ENCODE data around the gene ROBO4. TPM values are rescaled to one million over a fixed set of nuclear protein-coding genes. Genes with fewer than 3 reads are reported as not detected.

The ROBO4 gene
- total RNA-seq, 1 experiment from 2014 or later: 10.6 TPM

DNA sequence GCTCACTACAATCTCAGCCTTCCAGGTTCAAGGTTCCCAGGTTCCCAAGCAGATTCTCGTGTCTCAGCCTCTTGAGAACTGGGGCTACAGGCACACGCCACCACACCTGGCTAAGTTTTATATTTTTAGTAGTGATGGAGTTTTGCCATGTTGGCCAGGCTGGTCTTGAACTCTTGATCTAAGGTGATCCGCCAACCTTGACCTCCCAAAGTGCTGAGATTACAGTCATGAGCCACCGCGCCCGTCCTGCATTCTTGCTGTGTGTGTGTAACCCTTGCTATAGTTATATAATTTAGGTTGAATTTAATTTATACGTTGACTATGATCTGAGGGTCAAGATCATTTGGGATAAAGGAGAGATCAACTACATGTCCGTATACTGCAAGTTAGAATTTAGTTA, 61.7 kb downstream of the ROBO4 start:
- peaks cover 5% of the 10 kb centered on the region for H3K36me3 Mint-ChIP-seq (ENCODE audit: insufficient read depth, unreplicated experiment)
- no peak for DNase-seq (ENCODE audit: unreplicated experiment)
- H3K27me3 Mint-ChIP-seq (ENCODE audit: insufficient read depth, unreplicated experiment): peaks cover 11% of the 10 kb centered on the region

GRCh38 chr11:124834526-124835180, 63.0 kb downstream of the ROBO4 start:
- POLR2A ChIA-PET: interaction anchor here (0.7 to 3.3 kb wide), 2 partner anchors 33 to 1181 kb away, joined by 3 to 19 read pairs; no protein-coding TSS in a partner anchor
- Mint-ChIP-seq H3K27ac (ENCODE audit: low read depth, unreplicated experiment) (no peak overlapping the region), H3K4me1 (ENCODE audit: insufficient read depth, unreplicated experiment) (peaks cover 4% of the 10 kb centered on the region), H3K36me3 (ENCODE audit: insufficient read depth, unreplicated experiment) (peaks cover 5% of the 10 kb centered on the region), H3K4me3 (ENCODE audit: unreplicated experiment) (no peak overlapping the region), H3K27me3 (ENCODE audit: insufficient read depth, unreplicated experiment) (no peaks in the 10 kb centered on the region), H3K9me3 (ENCODE audit: unreplicated experiment) (no peaks in the 10 kb centered on the region)
- no peak for TF ChIP-seq CTCF (IDR thresholded peaks at IDR 0.05; ENCODE audit: unreplicated experiment)
- CTCF ChIA-PET: interaction anchor here (0.6 to 9.6 kb wide), 12 partner anchors 27 to 1232 kb away, joined by 3 to 201 read pairs (median 4); partner anchors contain the start of genes ESAM and MSANTD2
- no peak for DNase-seq (ENCODE audit: unreplicated experiment)
- no TSS peak for BruUV-seq (replicated peaks)
- intact Hi-C loops (cut with micrococcal nuclease): loop anchor here (10.0 kb wide), 1 partner anchor 430 kb away; no protein-coding TSS in a partner anchor

More for the DNA sequence above, 61.7 kb downstream of the ROBO4 start:
- CTCF ChIA-PET: interaction anchor here (0.7 to 9.6 kb wide), 29 partner anchors 11 to 625 kb away, joined by 3 to 201 read pairs (median 7); partner anchors contain the start of genes ESAM, MSANTD2, ROBO4 and SIAE
- POLR2A ChIA-PET: interaction anchor here (0.6 to 3.3 kb wide), 6 partner anchors 22 to 465 kb away, joined by 3 to 19 read pairs (median 6); no protein-coding TSS in a partner anchor
- Mint-ChIP-seq H3K4me1 (ENCODE audit: insufficient read depth, unreplicated experiment) (peaks cover 4% of the 10 kb centered on the region), H3K4me3 (ENCODE audit: unreplicated experiment) (peak overlapping the region; percentile 60), H3K9me3 (ENCODE audit: unreplicated experiment) (no peaks in the 10 kb centered on the region), H3K27ac (ENCODE audit: low read depth, unreplicated experiment) (peak overlapping the region; percentile 69)
- BruUV-seq (replicated peaks): no TSS peak
- no peak for TF ChIP-seq CTCF (IDR thresholded peaks at IDR 0.05; ENCODE audit: unreplicated experiment)
- intact Hi-C loops (cut with micrococcal nuclease): loop anchor here (2.0 to 10.0 kb wide), 3 partner anchors 31 to 431 kb away; no protein-coding TSS in a partner anchor

Other genes with a start within 250 kb of the ROBO4 start
- gene SIAE, start 224.1 kb downstream of the ROBO4 start, total RNA-seq (2022): 20.7 and 21.7 TPM in 2 replicates
- gene SPA17, start 224.0 kb downstream of the ROBO4 start, total RNA-seq (2022): 12.0 and 18.1 TPM in 2 replicates
- 1.4 TPM in 1 of 2 replicates, not detected in the other for gene NRGN, start 157.9 kb downstream of the ROBO4 start, total RNA-seq (2022)
- gene VSIG2, start 145.6 kb downstream of the ROBO4 start, total RNA-seq (2022): not detected in 2 replicates
- gene ESAM, start 135.6 kb downstream of the ROBO4 start, total RNA-seq (2022): 0.19 and 0.93 TPM in 2 replicates
- 14.2 and 15.3 TPM in 2 replicates for gene MSANTD2, start 97.5 kb downstream of the ROBO4 start, total RNA-seq (2022)
- gene ROBO3, start 32.4 kb downstream of the ROBO4 start, total RNA-seq (2022): 104 and 117 TPM in 2 replicates
- not detected in 2 replicates for gene HEPN1, start 21.4 kb upstream of the ROBO4 start, total RNA-seq (2022)
- gene HEPACAM, start 38.2 kb upstream of the ROBO4 start, total RNA-seq (2022): not detected in 2 replicates
- gene CCDC15, start 56.3 kb upstream of the ROBO4 start, total RNA-seq (2022): 2.8 and 3.4 TPM in 2 replicates
- gene SLC37A2, start 165.4 kb upstream of the ROBO4 start, total RNA-seq (2022): 5.2 and 7.8 TPM in 2 replicates
- 21.1 and 31.3 TPM in 2 replicates for gene TMEM218, start 213.8 kb upstream of the ROBO4 start, total RNA-seq (2022)

Measured in MCF 10A (cell line).